GM12892 (cell line): Measurements from ENCODE around the gene PLCL1.

ENCODE experiments used
- POLR2A ChIP-seq: IDR thresholded peaks from 2 replicates; pipeline ENCODE4 v1.6.1; 2011; ENCODE audit warnings: low read depth, low read length, control low read depth
- POLR2AphosphoS5 ChIP-seq: IDR thresholded peaks from 2 replicates; pipeline ENCODE4 v1.6.1; 2011; ENCODE audit warnings: low read depth, low read length, control low read depth
- TAF1 ChIP-seq: IDR thresholded peaks from 2 replicates; pipeline ENCODE4 v1.6.1; 2011; ENCODE audit warnings: low read depth, mild to moderate bottlenecking, control low read depth, low read length, borderline replicate concordance

GRCh38 chr2:197920592-197921201, 116.3 kb downstream of the PLCL1 start:
- TF ChIP-seq POLR2A: no peak
- no peak for TF ChIP-seq POLR2AphosphoS5
- TF ChIP-seq TAF1: no peak
